GM19328 (cell line): ENCODE data around the gene HFM1.

Experiments
- ATAC-seq: cut with Tn5 transposase; IDR thresholded peaks from one replicate; pipeline ENCODE4 v1.9.1; 2021; ENCODE audit warnings: mild to moderate bottlenecking, moderate library complexity; ENCODE audit not compliant: unreplicated experiment

The HFM1 gene

GRCh38 chr1:91244737-91245136 is 159.9 kb downstream of the HFM1 start:
- ATAC-seq = no peak

- ATAC-seq = no peak
These were observed 161.5 kb downstream of the HFM1 start for GRCh38 chr1:91243171-91243570.

- no peak for ATAC-seq
These were observed 170.5 kb downstream of the HFM1 start for GRCh38 chr1:91234181-91234580.

GRCh38 chr1:91226741-91227140 is 177.9 kb downstream of the HFM1 start:
- ATAC-seq = no peak

GRCh38 chr1:91224878-91225277 is 179.8 kb downstream of the HFM1 start:
- no peak for ATAC-seq

GRCh38 chr1:91221017-91221416 is 183.6 kb downstream of the HFM1 start:
- no peak for ATAC-seq

- ATAC-seq = no peak
These were observed 186.7 kb downstream of the HFM1 start for GRCh38 chr1:91217911-91218310.
